Measurements from ENCODE around the gene KIAA1143.

KIAA1143 gene

GRCh38 chr3:44761424-44762169 lies at the start of gene KIAA1143, which contains the start of gene KIF15:
Gene KIAA1143, minus strand, starts transcription at chr3:44761619. Its CDS starts 17 bp downstream, at chr3:44761602.
Gene KIF15, plus strand, starts transcription at chr3:44761794. Its CDS starts 72 bp downstream, at chr3:44761866.
- Histone ChIP-seq H3K9ac (ENCODE audit: insufficient read length) (peak within 1 kb of the TSS; percentile 90), H3K9me3 (ENCODE audit: low read depth, low read length) (peaks cover 10% of the 10 kb centered on the region; the same call in 1 of the 2 replicates), H3K4me3 (peak within 1 kb of the TSS; percentile 87), H3K27ac (peak within 1 kb of the TSS; percentile 77), H3K36me3 (ENCODE audit: insufficient read depth, low read length) (peaks cover 56% of the 10 kb centered on the region)
- DNase-seq (ENCODE audit: low read depth, low spot score), result peak; percentile 52
- TF ChIP-seq POLR2AphosphoS5 (IDR thresholded peaks at IDR 0.05; ENCODE audit: borderline replicate concordance, low read depth, low read length) (peak; percentile 76), EZH2 (IDR thresholded peaks at IDR 0.05) (no peak), FOXP2 (optimal IDR thresholded peaks at IDR 0.05; ENCODE audit: control extremely low read depth, extremely low read length, insufficient read depth) (peak; percentile 13)

- no peak overlapping the region for H3K27ac ChIP-seq
- H3K9me3 ChIP-seq (ENCODE audit: low read depth, low read length), result no peaks in the 10 kb centered on the region
- no peak overlapping the region for H3K9ac ChIP-seq (ENCODE audit: insufficient read length)
- H3K36me3 ChIP-seq (ENCODE audit: insufficient read depth, low read length), result peaks cover 20% of the 10 kb centered on the region
- DNase-seq (ENCODE audit: low read depth, low spot score), result no peak
- TF ChIP-seq POLR2AphosphoS5 (IDR thresholded peaks at IDR 0.05; ENCODE audit: borderline replicate concordance, low read depth, low read length) (no peak), FOXP2 (optimal IDR thresholded peaks at IDR 0.05; ENCODE audit: control extremely low read depth, extremely low read length, insufficient read depth) (no peak), EZH2 (IDR thresholded peaks at IDR 0.05) (no peak)
- H3K4me3 ChIP-seq, result no peak overlapping the region
Measured at GRCh38 chr3:44805960-44806359, 44.5 kb upstream of the KIAA1143 start.

GRCh38 chr3:44803298-44803697 lies 41.9 kb upstream of the KIAA1143 start:
- Histone ChIP-seq H3K27ac (no peak overlapping the region), H3K4me3 (no peak overlapping the region), H3K36me3 (ENCODE audit: insufficient read depth, low read length) (peaks cover 28% of the 10 kb centered on the region), H3K9me3 (ENCODE audit: low read depth, low read length) (no peaks in the 10 kb centered on the region), H3K9ac (ENCODE audit: insufficient read length) (no peak overlapping the region)
- no peak for DNase-seq (ENCODE audit: low read depth, low spot score)
- TF ChIP-seq POLR2AphosphoS5 (IDR thresholded peaks at IDR 0.05; ENCODE audit: borderline replicate concordance, low read depth, low read length) (no peak), EZH2 (IDR thresholded peaks at IDR 0.05) (no peak), FOXP2 (optimal IDR thresholded peaks at IDR 0.05; ENCODE audit: control extremely low read depth, extremely low read length, insufficient read depth) (no peak)

- Histone ChIP-seq H3K36me3 (ENCODE audit: insufficient read depth, low read length) (peaks cover 36% of the 10 kb centered on the region), H3K27ac (no peak overlapping the region), H3K9ac (ENCODE audit: insufficient read length) (no peak overlapping the region), H3K9me3 (ENCODE audit: low read depth, low read length) (no peaks in the 10 kb centered on the region), H3K4me3 (no peak overlapping the region)
- TF ChIP-seq EZH2 (IDR thresholded peaks at IDR 0.05), result no peak
- TF ChIP-seq POLR2AphosphoS5 (IDR thresholded peaks at IDR 0.05; ENCODE audit: borderline replicate concordance, low read depth, low read length), result no peak
- TF ChIP-seq FOXP2 (optimal IDR thresholded peaks at IDR 0.05; ENCODE audit: control extremely low read depth, extremely low read length, insufficient read depth), result no peak
- no peak for DNase-seq (ENCODE audit: low read depth, low spot score)
Measured at GRCh38 chr3:44802011-44802410, 40.6 kb upstream of the KIAA1143 start.

- no peak overlapping the region for H3K4me3 ChIP-seq
- H3K27ac ChIP-seq, result no peak overlapping the region
- H3K9ac ChIP-seq (ENCODE audit: insufficient read length), result no peak overlapping the region
- H3K9me3 ChIP-seq (ENCODE audit: low read depth, low read length), result no peaks in the 10 kb centered on the region
- no peak for TF ChIP-seq FOXP2 (optimal IDR thresholded peaks at IDR 0.05; ENCODE audit: control extremely low read depth, extremely low read length, insufficient read depth)
- TF ChIP-seq POLR2AphosphoS5 (IDR thresholded peaks at IDR 0.05; ENCODE audit: borderline replicate concordance, low read depth, low read length), result no peak
- no peak for TF ChIP-seq EZH2 (IDR thresholded peaks at IDR 0.05)
- no peak for DNase-seq (ENCODE audit: low read depth, low spot score)
- peaks cover 40% of the 10 kb centered on the region for H3K36me3 ChIP-seq (ENCODE audit: insufficient read depth, low read length)
Measured at GRCh38 chr3:44795197-44795596, 33.8 kb upstream of the KIAA1143 start.

- no peak overlapping the region for H3K9ac ChIP-seq (ENCODE audit: insufficient read length)
- DNase-seq (ENCODE audit: low read depth, low spot score), result no peak
- no peak overlapping the region for H3K27ac ChIP-seq
- no peaks in the 10 kb centered on the region for H3K9me3 ChIP-seq (ENCODE audit: low read depth, low read length)
- H3K4me3 ChIP-seq, result no peak overlapping the region
- peaks cover 35% of the 10 kb centered on the region for H3K36me3 ChIP-seq (ENCODE audit: insufficient read depth, low read length)
- TF ChIP-seq EZH2 (IDR thresholded peaks at IDR 0.05), result no peak
- TF ChIP-seq FOXP2 (optimal IDR thresholded peaks at IDR 0.05; ENCODE audit: control extremely low read depth, extremely low read length, insufficient read depth), result no peak
- no peak for TF ChIP-seq POLR2AphosphoS5 (IDR thresholded peaks at IDR 0.05; ENCODE audit: borderline replicate concordance, low read depth, low read length)
Measured at GRCh38 chr3:44782891-44783290, 21.5 kb upstream of the KIAA1143 start.

- no peak overlapping the region for H3K9ac ChIP-seq (ENCODE audit: insufficient read length)
- H3K27ac ChIP-seq, result no peak overlapping the region
- no peak for TF ChIP-seq EZH2 (IDR thresholded peaks at IDR 0.05)
- no peak for TF ChIP-seq POLR2AphosphoS5 (IDR thresholded peaks at IDR 0.05; ENCODE audit: borderline replicate concordance, low read depth, low read length)
- TF ChIP-seq FOXP2 (optimal IDR thresholded peaks at IDR 0.05; ENCODE audit: control extremely low read depth, extremely low read length, insufficient read depth), result no peak
- DNase-seq (ENCODE audit: low read depth, low spot score), result no peak
- H3K9me3 ChIP-seq (ENCODE audit: low read depth, low read length), result no peaks in the 10 kb centered on the region
- no peak overlapping the region for H3K4me3 ChIP-seq
- H3K36me3 ChIP-seq (ENCODE audit: insufficient read depth, low read length), result peaks cover 50% of the 10 kb centered on the region
Measured at GRCh38 chr3:44772099-44772442, 10.7 kb upstream of the KIAA1143 start.

- no peaks in the 10 kb centered on the region for H3K9me3 ChIP-seq (ENCODE audit: low read depth, low read length)
- no peak overlapping the region for H3K27ac ChIP-seq
- H3K4me3 ChIP-seq, result no peak overlapping the region
- no peak for DNase-seq (ENCODE audit: low read depth, low spot score)
- H3K9ac ChIP-seq (ENCODE audit: insufficient read length), result no peak overlapping the region
- peaks cover 47% of the 10 kb centered on the region; the same call in 1 of the 2 replicates for H3K36me3 ChIP-seq (ENCODE audit: insufficient read depth, low read length)
- TF ChIP-seq EZH2 (IDR thresholded peaks at IDR 0.05) (no peak), POLR2AphosphoS5 (IDR thresholded peaks at IDR 0.05; ENCODE audit: borderline replicate concordance, low read depth, low read length) (no peak), FOXP2 (optimal IDR thresholded peaks at IDR 0.05; ENCODE audit: control extremely low read depth, extremely low read length, insufficient read depth) (no peak)
Measured at GRCh38 chr3:44771424-44772098, 10.1 kb upstream of the KIAA1143 start.

Data from SK-N-MC (cell line).